Measurements from ENCODE around the gene CLEC2L. TPM values are rescaled to one million over a fixed set of nuclear protein-coding genes. Genes with fewer than 3 reads are reported as not detected.

CLEC2L gene
- total RNA-seq, 2 donors from 2014 or later: 3.0 TPM; not detected in 1

- no peak overlapping the region for H3K4me3 ChIP-seq
- no peaks in the 10 kb centered on the region for H3K27me3 ChIP-seq (replicated peaks; ENCODE audit: insufficient read depth)
- intact Hi-C loops (cut with DNase I): no loop called here
- TF ChIP-seq CTCF (IDR thresholded peaks at IDR 0.05): peak in 1 of 4 experiments; percentile 5
- no peak for TF ChIP-seq POLR2AphosphoS5 (IDR thresholded peaks at IDR 0.05)
- TF ChIP-seq POLR2A (IDR thresholded peaks at IDR 0.05): no peak
- H3K27ac ChIP-seq: no peak overlapping the region
- no peaks in the 10 kb centered on the region for H3K4me1 ChIP-seq (replicated peaks)
- DNase-seq (ENCODE audit: low spot score): no peak
- no peaks in the 10 kb centered on the region for H3K9me3 ChIP-seq
- WGBS: 78% methylated on average over 7 of the region's 8 CpGs
- H3K36me3 ChIP-seq: peaks cover 0 to 12% of the 10 kb centered on the region in 2 donors
These were observed 46.6 kb downstream of the CLEC2L start for GRCh38 chr7:139570119-139570518.

GRCh38 chr7:139570626-139571025 lies 47.1 kb downstream of the CLEC2L start:
- no peak for DNase-seq (ENCODE audit: low spot score)
- 79% methylated on average over 5 of the region's 5 CpGs for WGBS
- Histone ChIP-seq H3K36me3 (peaks cover under 1 to 12% of the 10 kb centered on the region in 2 donors), H3K27ac (no peak overlapping the region), H3K4me3 (no peak overlapping the region), H3K9me3 (no peaks in the 10 kb centered on the region), H3K4me1 (replicated peaks) (no peaks in the 10 kb centered on the region), H3K27me3 (replicated peaks; ENCODE audit: insufficient read depth) (no peaks in the 10 kb centered on the region)
- intact Hi-C loops (cut with DNase I): no loop called here
- no peak for TF ChIP-seq POLR2A (IDR thresholded peaks at IDR 0.05)
- TF ChIP-seq POLR2AphosphoS5 (IDR thresholded peaks at IDR 0.05): no peak
- TF ChIP-seq CTCF (IDR thresholded peaks at IDR 0.05): no peak

- DNase-seq (ENCODE audit: low spot score): no peak
- no peaks in the 10 kb centered on the region for H3K27me3 ChIP-seq (replicated peaks; ENCODE audit: insufficient read depth)
- intact Hi-C loops (cut with DNase I): no loop called here
- H3K9me3 ChIP-seq: no peaks in the 10 kb centered on the region
- TF ChIP-seq CTCF (IDR thresholded peaks at IDR 0.05) (no peak), POLR2A (IDR thresholded peaks at IDR 0.05) (no peak), POLR2AphosphoS5 (IDR thresholded peaks at IDR 0.05) (no peak)
- no peak overlapping the region for H3K4me3 ChIP-seq
- H3K27ac ChIP-seq: no peak overlapping the region
- 89% methylated on average over 20 of the region's 20 CpGs for WGBS
- H3K4me1 ChIP-seq (replicated peaks): no peaks in the 10 kb centered on the region
- peaks cover 2 to 12% of the 10 kb centered on the region in 2 donors for H3K36me3 ChIP-seq
These were observed 47.7 kb downstream of the CLEC2L start for GRCh38 chr7:139571190-139571589.

- no peaks in the 10 kb centered on the region for H3K27me3 ChIP-seq (replicated peaks; ENCODE audit: insufficient read depth)
- intact Hi-C loops (cut with DNase I): no loop called here
These were observed 48.2 kb downstream of the CLEC2L start for GRCh38 chr7:139571651-139572050.

More at GRCh38 chr7:139571651-139572050, 48.2 kb downstream of the CLEC2L start:
- no peak for DNase-seq (ENCODE audit: low spot score)
- H3K9me3 ChIP-seq: no peaks in the 10 kb centered on the region
- no peak for TF ChIP-seq CTCF (IDR thresholded peaks at IDR 0.05)
- TF ChIP-seq POLR2AphosphoS5 (IDR thresholded peaks at IDR 0.05): no peak
- TF ChIP-seq POLR2A (IDR thresholded peaks at IDR 0.05): no peak
- H3K36me3 ChIP-seq: peaks cover 2 to 12% of the 10 kb centered on the region in 2 donors
- H3K4me1 ChIP-seq (replicated peaks): no peaks in the 10 kb centered on the region
- H3K4me3 ChIP-seq: no peak overlapping the region
- H3K27ac ChIP-seq: no peak overlapping the region
- WGBS: 95% methylated on average over 20 of the region's 20 CpGs

Measured in prostate gland (tissue), 2 donors.